ENCODE results near the gene HOXA6.

GRCh38 chr7:27119412-27119911 lies 28.1 kb downstream of the HOXA6 start:
- TF ChIP-seq SP1 (CRISPR knock-in tag; conservative IDR thresholded peaks at IDR 0.05) (no peak), CTCF (IDR thresholded peaks at IDR 0.05) (no peak), ZBTB21 (CRISPR knock-in tag; IDR thresholded peaks at IDR 0.05; ENCODE audit: borderline replicate concordance) (no peak), TEAD4 (CRISPR knock-in tag; IDR thresholded peaks at IDR 0.05) (no peak), MLX (CRISPR knock-in tag; IDR thresholded peaks at IDR 0.05) (no peak), ESRRA (CRISPR knock-in tag; IDR thresholded peaks at IDR 0.05; ENCODE audit: borderline replicate concordance) (no peak), NR1H2 (CRISPR knock-in tag; IDR thresholded peaks at IDR 0.05) (no peak), ATF3 (CRISPR knock-in tag; conservative IDR thresholded peaks at IDR 0.05) (no peak), E2F5 (CRISPR knock-in tag; IDR thresholded peaks at IDR 0.05) (no peak), FOXJ3 (CRISPR knock-in tag; IDR thresholded peaks at IDR 0.05; ENCODE audit: borderline replicate concordance) (no peak), ZNF423 (CRISPR knock-in tag; IDR thresholded peaks at IDR 0.05) (no peak)
